Activated naive CD4-positive, alpha-beta T cell treated with anti-CD3 and anti-CD28 coated beads, Interleukin-2, amount 10 ng/mL, durations not matched to agents 7 days and 5 days (primary cell): ENCODE data around the gene TRDN.

Source experiments
- CTCF ChIA-PET: fragments of 350-600 bp; sonication (Branson Sonifier 250); formaldehyde crosslinking; loops from one replicate; lab custom pipeline; 2021; ENCODE audit warnings: antibody characterized with exemption; lab: Charles Lee
- DNase-seq: peaks from one replicate; pipeline ENCODE4 v3.0.0-alpha.2; 2020
- H3K27ac Mint-ChIP-seq: one replicate; pipeline ENCODE4 v1.8.0; 2021; ENCODE audit warnings: mild to moderate bottlenecking, moderate library complexity, mixed read lengths
- H3K27me3 Mint-ChIP-seq: one replicate; pipeline ENCODE4 v1.8.0; 2021; ENCODE audit warnings: mild to moderate bottlenecking, mixed read lengths
- H3K36me3 Mint-ChIP-seq: one replicate; pipeline ENCODE4 v1.8.0; 2021; ENCODE audit warnings: mixed read lengths
- H3K4me1 Mint-ChIP-seq: one replicate; pipeline ENCODE4 v1.8.0; 2021; ENCODE audit warnings: mixed read lengths
- H3K4me3 Mint-ChIP-seq: one replicate; pipeline ENCODE4 v1.8.0; 2021; ENCODE audit warnings: mild to moderate bottlenecking, moderate library complexity, mixed read lengths
- H3K9me3 Mint-ChIP-seq: one replicate; pipeline ENCODE4 v1.8.0; 2021; ENCODE audit warnings: mixed read lengths

The TRDN gene

GRCh38 chr6:123648020-123648580, 11.3 kb upstream of the TRDN start:
- no peak overlapping the region for H3K27ac Mint-ChIP-seq
- peaks cover 2% of the 10 kb centered on the region for H3K9me3 Mint-ChIP-seq
- no peaks in the 10 kb centered on the region for H3K27me3 Mint-ChIP-seq
- CTCF ChIA-PET: no interaction called here
- DNase-seq: no peak
- H3K4me1 Mint-ChIP-seq: no peaks in the 10 kb centered on the region
- no peaks in the 10 kb centered on the region for H3K36me3 Mint-ChIP-seq
- no peak overlapping the region for H3K4me3 Mint-ChIP-seq

- Mint-ChIP-seq H3K27ac (no peak overlapping the region), H3K4me3 (no peak overlapping the region), H3K27me3 (no peaks in the 10 kb centered on the region), H3K36me3 (no peaks in the 10 kb centered on the region), H3K4me1 (no peaks in the 10 kb centered on the region), H3K9me3 (peaks cover 1% of the 10 kb centered on the region)
- CTCF ChIA-PET: no interaction called here
- no peak for DNase-seq
Measured at GRCh38 chr6:123641497-123641896, 4.7 kb upstream of the TRDN start.

GRCh38 chr6:123640567-123641187, 3.9 kb upstream of the TRDN start:
- Mint-ChIP-seq H3K27ac (no peak overlapping the region), H3K4me3 (no peak overlapping the region), H3K4me1 (no peaks in the 10 kb centered on the region), H3K9me3 (no peaks in the 10 kb centered on the region), H3K36me3 (no peaks in the 10 kb centered on the region), H3K27me3 (no peaks in the 10 kb centered on the region)
- CTCF ChIA-PET: no interaction called here
- no peak for DNase-seq

GRCh38 chr6:123638865-123639264, 2.1 kb upstream of the TRDN start:
- Mint-ChIP-seq H3K27me3 (no peaks in the 10 kb centered on the region), H3K27ac (no peak overlapping the region), H3K4me3 (no peak overlapping the region), H3K4me1 (no peaks in the 10 kb centered on the region), H3K9me3 (no peaks in the 10 kb centered on the region), H3K36me3 (no peaks in the 10 kb centered on the region)
- CTCF ChIA-PET: no interaction called here
- DNase-seq: no peak

DNA sequence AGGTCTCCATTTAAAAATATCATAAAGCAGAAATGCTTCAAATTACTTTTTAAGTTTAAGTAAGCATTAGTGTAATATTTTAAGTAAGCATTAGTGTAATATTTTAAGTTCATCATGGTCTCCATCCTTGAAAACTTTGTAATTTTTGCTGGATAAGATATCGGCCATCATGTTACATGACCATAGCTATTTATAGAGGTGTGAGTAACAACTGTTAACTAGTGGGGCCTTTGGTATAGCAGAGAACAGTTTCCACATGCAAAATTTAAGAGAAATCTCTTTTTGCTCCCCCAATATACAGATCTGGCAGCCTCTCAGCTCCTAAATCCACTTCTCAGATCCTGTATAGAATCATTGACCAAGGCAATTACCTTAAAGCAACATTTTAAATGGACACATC, 468 bp downstream of the TRDN start:
- H3K4me3 Mint-ChIP-seq: no peak overlapping the region
- no peak for DNase-seq
- H3K9me3 Mint-ChIP-seq: no peaks in the 10 kb centered on the region
- H3K27me3 Mint-ChIP-seq: no peaks in the 10 kb centered on the region
- no peaks in the 10 kb centered on the region for H3K36me3 Mint-ChIP-seq
- H3K4me1 Mint-ChIP-seq: no peaks in the 10 kb centered on the region
- no peak overlapping the region for H3K27ac Mint-ChIP-seq
- CTCF ChIA-PET: no interaction called here

DNA sequence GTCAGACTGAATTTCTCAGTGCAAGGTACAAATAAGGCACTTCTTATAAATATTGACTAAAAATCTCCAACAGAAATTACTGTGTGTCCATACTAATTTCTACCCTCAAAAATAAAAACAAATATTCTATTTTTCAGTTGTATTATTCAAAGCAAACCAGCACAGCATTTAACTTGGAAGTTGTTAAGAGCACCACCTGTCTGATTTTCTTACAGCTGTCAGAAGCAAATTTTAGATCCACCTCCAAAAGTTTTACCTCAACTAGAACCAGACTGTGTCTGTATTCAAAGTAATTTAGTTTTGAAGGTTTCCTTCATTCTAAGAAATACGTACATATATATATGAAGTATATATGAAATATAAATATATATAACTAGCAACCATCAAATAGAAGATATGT, 1.2 kb downstream of the TRDN start:
- CTCF ChIA-PET: no interaction called here
- Mint-ChIP-seq H3K4me3 (no peak overlapping the region), H3K27ac (no peak overlapping the region), H3K9me3 (no peaks in the 10 kb centered on the region), H3K36me3 (no peaks in the 10 kb centered on the region), H3K27me3 (no peaks in the 10 kb centered on the region), H3K4me1 (no peaks in the 10 kb centered on the region)
- no peak for DNase-seq

- Mint-ChIP-seq H3K27ac (no peak overlapping the region), H3K36me3 (no peaks in the 10 kb centered on the region), H3K4me3 (no peak overlapping the region), H3K4me1 (no peaks in the 10 kb centered on the region), H3K27me3 (no peaks in the 10 kb centered on the region), H3K9me3 (no peaks in the 10 kb centered on the region)
- CTCF ChIA-PET: no interaction called here
- no peak for DNase-seq
Measured at GRCh38 chr6:123635144-123635543, 1.6 kb downstream of the TRDN start.

- Mint-ChIP-seq H3K4me3 (no peak overlapping the region), H3K36me3 (no peaks in the 10 kb centered on the region), H3K9me3 (no peaks in the 10 kb centered on the region), H3K27ac (no peak overlapping the region), H3K27me3 (no peaks in the 10 kb centered on the region), H3K4me1 (no peaks in the 10 kb centered on the region)
- CTCF ChIA-PET: no interaction called here
- DNase-seq: no peak
Measured at GRCh38 chr6:123632641-123633040, 4.1 kb downstream of the TRDN start.

- CTCF ChIA-PET: no interaction called here
- Mint-ChIP-seq H3K36me3 (no peaks in the 10 kb centered on the region), H3K4me1 (no peaks in the 10 kb centered on the region), H3K4me3 (no peak overlapping the region), H3K27ac (no peak overlapping the region), H3K27me3 (no peaks in the 10 kb centered on the region), H3K9me3 (no peaks in the 10 kb centered on the region)
- no peak for DNase-seq
Measured at GRCh38 chr6:123629258-123629941, 7.3 kb downstream of the TRDN start.

GRCh38 chr6:123625696-123626095, 11.1 kb downstream of the TRDN start:
- Mint-ChIP-seq H3K27me3 (no peaks in the 10 kb centered on the region), H3K27ac (no peak overlapping the region), H3K36me3 (no peaks in the 10 kb centered on the region), H3K9me3 (no peaks in the 10 kb centered on the region), H3K4me1 (no peaks in the 10 kb centered on the region), H3K4me3 (no peak overlapping the region)
- CTCF ChIA-PET: no interaction called here
- no peak for DNase-seq

DNA sequence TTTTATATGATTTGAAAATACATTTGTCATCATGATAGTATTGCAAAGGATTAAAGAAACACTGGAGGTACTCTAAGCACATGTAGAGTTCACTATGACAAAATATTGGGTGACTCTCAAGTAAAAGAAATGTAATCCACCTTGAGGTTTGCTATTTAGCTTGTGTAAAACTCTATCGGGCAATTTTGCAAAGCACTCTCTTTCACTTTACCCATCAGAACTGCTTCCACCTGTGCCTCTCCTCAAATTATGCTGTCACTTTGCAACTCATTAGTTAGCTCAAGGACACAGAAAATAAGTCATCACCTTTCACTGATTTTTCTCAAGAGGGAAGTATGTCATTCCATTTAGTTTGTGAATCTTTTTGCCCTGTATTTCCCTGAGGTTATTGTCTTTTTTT, 14.0 kb downstream of the TRDN start:
- Mint-ChIP-seq H3K4me3 (no peak overlapping the region), H3K27me3 (no peaks in the 10 kb centered on the region), H3K27ac (no peak overlapping the region), H3K36me3 (no peaks in the 10 kb centered on the region), H3K4me1 (no peaks in the 10 kb centered on the region), H3K9me3 (no peaks in the 10 kb centered on the region)
- CTCF ChIA-PET: no interaction called here
- no peak for DNase-seq

GRCh38 chr6:123619156-123619555, 17.6 kb downstream of the TRDN start:
- DNase-seq: no peak
- Mint-ChIP-seq H3K36me3 (no peaks in the 10 kb centered on the region), H3K9me3 (no peaks in the 10 kb centered on the region), H3K4me1 (no peaks in the 10 kb centered on the region), H3K27ac (no peak overlapping the region), H3K4me3 (no peak overlapping the region), H3K27me3 (no peaks in the 10 kb centered on the region)
- CTCF ChIA-PET: no interaction called here

GRCh38 chr6:123616942-123617341, 19.8 kb downstream of the TRDN start:
- Mint-ChIP-seq H3K9me3 (no peaks in the 10 kb centered on the region), H3K27ac (no peak overlapping the region), H3K27me3 (no peaks in the 10 kb centered on the region), H3K4me3 (no peak overlapping the region), H3K36me3 (no peaks in the 10 kb centered on the region), H3K4me1 (no peaks in the 10 kb centered on the region)
- CTCF ChIA-PET: no interaction called here
- DNase-seq: no peak

- Mint-ChIP-seq H3K9me3 (no peaks in the 10 kb centered on the region), H3K36me3 (no peaks in the 10 kb centered on the region), H3K27me3 (no peaks in the 10 kb centered on the region), H3K4me1 (no peaks in the 10 kb centered on the region), H3K4me3 (no peak overlapping the region), H3K27ac (no peak overlapping the region)
- CTCF ChIA-PET: no interaction called here
- DNase-seq: no peak
Measured at GRCh38 chr6:123616016-123616415, 20.7 kb downstream of the TRDN start.

DNA sequence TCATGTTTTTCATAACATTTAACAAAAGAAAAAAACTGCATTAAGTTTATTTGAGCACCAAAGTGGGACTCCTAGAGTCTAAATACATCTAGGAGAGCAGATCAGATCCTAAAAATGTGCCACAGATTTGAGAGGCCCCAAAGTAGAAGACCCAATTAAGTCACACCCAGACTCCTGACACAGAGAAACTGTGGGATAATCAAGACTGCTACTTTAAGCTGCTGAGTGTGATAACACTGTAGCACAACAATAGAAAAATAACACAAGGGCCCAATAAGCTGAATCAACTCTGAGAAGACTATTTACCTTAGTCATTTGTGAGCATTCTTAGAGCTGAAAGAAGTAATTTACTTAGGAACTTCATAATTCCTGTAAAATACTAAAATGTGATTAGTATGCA, 26.0 kb downstream of the TRDN start:
- Mint-ChIP-seq H3K36me3 (no peaks in the 10 kb centered on the region), H3K4me1 (no peaks in the 10 kb centered on the region), H3K9me3 (no peaks in the 10 kb centered on the region), H3K27me3 (no peaks in the 10 kb centered on the region), H3K27ac (no peak overlapping the region), H3K4me3 (no peak overlapping the region)
- DNase-seq: no peak
- CTCF ChIA-PET: no interaction called here
